Measurements from ENCODE around the gene SVIP.

Gene SVIP

DNA sequence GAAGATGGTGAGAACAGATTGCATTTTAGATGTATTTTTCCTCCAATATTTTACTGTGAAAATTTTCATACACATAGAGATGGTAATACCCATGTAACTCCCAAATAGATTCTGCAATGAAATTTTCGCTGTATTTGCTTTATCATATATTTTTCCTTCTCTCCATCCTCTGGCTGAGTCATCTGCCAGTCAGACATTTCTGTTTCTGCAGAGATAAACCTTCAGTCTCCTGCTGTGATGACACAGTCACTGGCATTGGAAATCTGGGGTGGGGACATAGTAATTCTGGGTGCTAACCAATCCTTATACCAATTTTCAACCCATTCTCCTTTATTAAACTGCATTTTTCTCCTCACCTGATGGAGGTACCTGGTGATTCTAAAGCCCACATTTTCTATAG is 33.7 kb downstream of the SVIP start:
- H3K27me3 ChIP-seq (ENCODE audit: control insufficient read depth, low read length): 0 out of 2 replicates have a peak, but pooled peaks cover 2% of the 10 kb centered on the region
- H3K36me3 ChIP-seq (ENCODE audit: control insufficient read depth, low read length): no peaks in the 10 kb centered on the region
- H3K9me2 ChIP-seq (replicated peaks; ENCODE audit: control insufficient read depth, low read length): no peaks in the 10 kb centered on the region
- no peaks in the 10 kb centered on the region for H3F3A ChIP-seq (ENCODE audit: control insufficient read depth, insufficient read depth)
- TF ChIP-seq, protein P1, sequence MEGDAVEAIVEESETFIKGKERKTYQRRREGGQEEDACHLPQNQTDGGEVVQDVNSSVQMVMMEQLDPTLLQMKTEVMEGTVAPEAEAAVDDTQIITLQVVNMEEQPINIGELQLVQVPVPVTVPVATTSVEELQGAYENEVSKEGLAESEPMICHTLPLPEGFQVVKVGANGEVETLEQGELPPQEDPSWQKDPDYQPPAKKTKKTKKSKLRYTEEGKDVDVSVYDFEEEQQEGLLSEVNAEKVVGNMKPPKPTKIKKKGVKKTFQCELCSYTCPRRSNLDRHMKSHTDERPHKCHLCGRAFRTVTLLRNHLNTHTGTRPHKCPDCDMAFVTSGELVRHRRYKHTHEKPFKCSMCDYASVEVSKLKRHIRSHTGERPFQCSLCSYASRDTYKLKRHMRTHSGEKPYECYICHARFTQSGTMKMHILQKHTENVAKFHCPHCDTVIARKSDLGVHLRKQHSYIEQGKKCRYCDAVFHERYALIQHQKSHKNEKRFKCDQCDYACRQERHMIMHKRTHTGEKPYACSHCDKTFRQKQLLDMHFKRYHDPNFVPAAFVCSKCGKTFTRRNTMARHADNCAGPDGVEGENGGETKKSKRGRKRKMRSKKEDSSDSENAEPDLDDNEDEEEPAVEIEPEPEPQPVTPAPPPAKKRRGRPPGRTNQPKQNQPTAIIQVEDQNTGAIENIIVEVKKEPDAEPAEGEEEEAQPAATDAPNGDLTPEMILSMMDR (IDR thresholded peaks at IDR 0.05; ENCODE audit: low read depth, low read length, poor library complexity, severe bottlenecking): no peak
- no peak for TF ChIP-seq EZH2phosphoT487 (IDR thresholded peaks at IDR 0.05; ENCODE audit: borderline replicate concordance, low read length)
- H4K20me1 ChIP-seq (ENCODE audit: control insufficient read depth, insufficient read depth, low read depth, low read length): no peaks in the 10 kb centered on the region
- no peaks in the 10 kb centered on the region for H3K9me3 ChIP-seq (ENCODE audit: control insufficient read depth, insufficient read depth, low read length)
- no peak overlapping the region for H3K4me2 ChIP-seq (ENCODE audit: low read length)
- H3K4me3 ChIP-seq (ENCODE audit: low read length): no peak overlapping the region
- H3K27ac ChIP-seq (ENCODE audit: low read depth, low read length): no peak overlapping the region
- H3K79me2 ChIP-seq (ENCODE audit: control insufficient read depth, low read length): no peaks in the 10 kb centered on the region
- no peaks in the 10 kb centered on the region for H3K4me1 ChIP-seq (ENCODE audit: control insufficient read depth, low read length)

DNA sequence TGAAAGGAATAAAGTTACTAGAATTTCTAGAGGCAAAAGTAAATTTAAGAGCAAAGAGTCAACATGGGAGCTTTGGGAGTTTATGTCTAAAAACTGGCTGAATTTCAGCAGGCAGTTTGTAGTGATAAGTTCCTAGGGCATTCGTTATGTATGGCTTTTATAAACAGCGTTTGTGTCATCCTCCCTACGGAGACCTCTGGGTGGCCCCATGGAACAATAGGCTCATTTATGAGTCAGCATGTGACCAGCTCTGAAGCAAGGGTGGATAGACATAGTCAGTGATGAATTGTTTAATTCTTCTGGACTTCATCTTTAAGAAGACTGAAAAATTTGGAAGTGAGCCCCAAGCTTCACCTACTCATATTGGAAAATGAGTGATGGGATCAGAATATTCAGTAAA is 37.1 kb downstream of the SVIP start:
- no peaks in the 10 kb centered on the region for H3F3A ChIP-seq (ENCODE audit: control insufficient read depth, insufficient read depth)

DNA sequence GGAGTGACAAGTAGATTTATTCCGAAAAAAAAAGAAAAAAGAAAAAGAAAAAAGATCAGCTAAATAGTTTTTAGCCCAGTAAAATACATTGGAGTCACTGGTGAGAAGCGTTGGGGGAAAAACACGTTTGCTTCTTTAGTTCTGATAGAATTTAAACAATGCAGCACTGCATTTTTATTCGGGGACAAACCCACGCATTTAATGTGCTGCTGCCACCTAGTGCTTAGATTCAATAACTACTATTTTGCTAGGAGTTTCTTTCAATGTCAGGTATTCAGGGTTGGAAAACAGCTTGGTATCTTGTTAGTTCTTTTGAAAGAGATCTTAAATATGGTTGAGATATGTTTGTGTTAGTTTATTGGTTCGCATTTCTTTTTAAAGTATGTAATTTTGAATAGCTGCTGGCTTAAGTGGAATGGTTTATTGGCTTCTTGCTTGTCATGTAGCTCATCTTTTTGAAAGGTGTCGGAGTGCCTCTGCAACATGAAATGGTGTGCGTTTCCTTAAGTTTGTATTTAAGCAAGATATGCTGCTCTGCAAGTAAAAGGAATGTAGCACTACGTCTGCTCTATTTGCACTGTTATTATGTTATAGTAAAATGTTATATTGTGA is 41.9 kb downstream of the SVIP start:
- Histone ChIP-seq H3K79me2 (ENCODE audit: control insufficient read depth, low read length) (no peaks in the 10 kb centered on the region), H4K20me1 (ENCODE audit: control insufficient read depth, insufficient read depth, low read depth, low read length) (no peaks in the 10 kb centered on the region), H3K4me1 (ENCODE audit: control insufficient read depth, low read length) (no peaks in the 10 kb centered on the region), H3K9me2 (replicated peaks; ENCODE audit: control insufficient read depth, low read length) (no peaks in the 10 kb centered on the region), H3K9me3 (ENCODE audit: control insufficient read depth, insufficient read depth, low read length) (no peaks in the 10 kb centered on the region), H3K27me3 (ENCODE audit: control insufficient read depth, low read length) (no peaks in the 10 kb centered on the region; the same call in 1 of the 2 replicates), H3F3A (ENCODE audit: control insufficient read depth, insufficient read depth) (no peaks in the 10 kb centered on the region), H3K4me2 (ENCODE audit: low read length) (no peak overlapping the region), H3K36me3 (ENCODE audit: control insufficient read depth, low read length) (no peaks in the 10 kb centered on the region), H3K27ac (ENCODE audit: low read depth, low read length) (no peak overlapping the region), H3K4me3 (ENCODE audit: low read length) (no peak overlapping the region)
- TF ChIP-seq, protein P1 (IDR thresholded peaks at IDR 0.05; ENCODE audit: low read depth, low read length, poor library complexity, severe bottlenecking): peak; percentile 65
- no peak for TF ChIP-seq EZH2phosphoT487 (IDR thresholded peaks at IDR 0.05; ENCODE audit: borderline replicate concordance, low read length)

More for the DNA sequence above, 37.1 kb downstream of the SVIP start:
- no peaks in the 10 kb centered on the region for H3K79me2 ChIP-seq (ENCODE audit: control insufficient read depth, low read length)
- no peak overlapping the region for H3K4me3 ChIP-seq (ENCODE audit: low read length)
- H3K36me3 ChIP-seq (ENCODE audit: control insufficient read depth, low read length): no peaks in the 10 kb centered on the region
- no peaks in the 10 kb centered on the region for H3K9me2 ChIP-seq (replicated peaks; ENCODE audit: control insufficient read depth, low read length)
- H3K27me3 ChIP-seq (ENCODE audit: control insufficient read depth, low read length): 0 out of 2 replicates have a peak, but pooled peaks cover 2% of the 10 kb centered on the region
- no peaks in the 10 kb centered on the region for H4K20me1 ChIP-seq (ENCODE audit: control insufficient read depth, insufficient read depth, low read depth, low read length)
- TF ChIP-seq, protein P1 (IDR thresholded peaks at IDR 0.05; ENCODE audit: low read depth, low read length, poor library complexity, severe bottlenecking): no peak
- TF ChIP-seq EZH2phosphoT487 (IDR thresholded peaks at IDR 0.05; ENCODE audit: borderline replicate concordance, low read length): no peak
- no peaks in the 10 kb centered on the region for H3K4me1 ChIP-seq (ENCODE audit: control insufficient read depth, low read length)
- H3K9me3 ChIP-seq (ENCODE audit: control insufficient read depth, insufficient read depth, low read length): no peaks in the 10 kb centered on the region
- H3K27ac ChIP-seq (ENCODE audit: low read depth, low read length): no peak overlapping the region
- H3K4me2 ChIP-seq (ENCODE audit: low read length): no peak overlapping the region

Measured in DOHH2 (cell line).